HL-60 (cell line): Measurements from ENCODE around the gene STARD10.

Experiments
- DNase-seq, 2 experiments: peaks; one replicate each; pipeline ENCODE4 v3.0.0-alpha.2; 2010 to 2020; ENCODE audit warnings: low read depth in 1 of 2, low spot score in 1 of 2
- H3K27ac ChIP-seq: fragments of 250-450 bp; sonication (Bioruptor Pico); replicated peaks from 2 replicates; pipeline ENCODE4 v1.5.1; 2020; ENCODE audit warnings: mild to moderate bottlenecking, moderate library complexity
- H3K27me3 ChIP-seq: fragments of 250-450 bp; sonication (Bioruptor Pico); 2 replicates; pipeline ENCODE4 v1.5.1; 2021; ENCODE audit warnings: mild to moderate bottlenecking, moderate library complexity; ENCODE audit not compliant: insufficient read depth, poor library complexity, severe bottlenecking
- H3K4me3 ChIP-seq: replicated peaks from 2 replicates; pipeline ENCODE4 v1.5.1; 2011; ENCODE audit warnings: mild to moderate bottlenecking, control low read depth, low read length; ENCODE audit not compliant: insufficient read depth
- CTCF ChIP-seq: IDR thresholded peaks from one replicate; pipeline ENCODE4 v1.5.1; 2011; ENCODE audit warnings: low read length, control low read depth, inconsistent platforms; ENCODE audit not compliant: insufficient read depth
- GABPA ChIP-seq: IDR thresholded peaks from 2 replicates; pipeline ENCODE4 v1.6.1; 2012; ENCODE audit warnings: low read depth
- POLR2AphosphoS5 ChIP-seq: IDR thresholded peaks from 2 replicates; pipeline ENCODE4 v1.6.1; 2012; ENCODE audit warnings: low read depth
- REST ChIP-seq: IDR thresholded peaks from 2 replicates; pipeline ENCODE4 v1.6.1; 2012; ENCODE audit warnings: low read depth; ENCODE audit not compliant: insufficient replicate concordance
- SPI1 ChIP-seq: IDR thresholded peaks from 2 replicates; pipeline ENCODE4 v1.6.1; 2012; ENCODE audit warnings: low read depth, mild to moderate bottlenecking, borderline replicate concordance

STARD10 gene

GRCh38 chr11:72707032-72707431 is 86.8 kb downstream of the STARD10 start:
- no peak overlapping the region for H3K27ac ChIP-seq
- no peak overlapping the region for H3K4me3 ChIP-seq
- H3K27me3 ChIP-seq: no peaks in the 10 kb centered on the region
- DNase-seq: no peak
- TF ChIP-seq GABPA (no peak), CTCF (no peak), POLR2AphosphoS5 (no peak), SPI1 (no peak), REST (no peak)

- TF ChIP-seq REST (no peak), GABPA (no peak), POLR2AphosphoS5 (no peak), SPI1 (no peak), CTCF (no peak)
- Histone ChIP-seq H3K4me3 (no peak overlapping the region), H3K27ac (no peak overlapping the region), H3K27me3 (no peaks in the 10 kb centered on the region)
- no peak for DNase-seq
These were observed 87.3 kb downstream of the STARD10 start for GRCh38 chr11:72706579-72706978.

- Histone ChIP-seq H3K27me3 (no peaks in the 10 kb centered on the region), H3K27ac (no peak overlapping the region), H3K4me3 (no peak overlapping the region)
- no peak for DNase-seq
- TF ChIP-seq REST: no peak
- no peak for TF ChIP-seq SPI1
- TF ChIP-seq CTCF: no peak
- TF ChIP-seq GABPA: no peak
These were observed 88.1 kb downstream of the STARD10 start for GRCh38 chr11:72705442-72706365.
